B cell (primary cell): ENCODE results near the gene ANKRD33B. TPM values are rescaled to one million over a fixed set of nuclear protein-coding genes. Genes with fewer than 3 reads are reported as not detected.
A peak's percentile ranks its signal among the peaks of the same experiment; 100 is the strongest.

Experiments used
- ATAC-seq: fragments of 200-7000 bp; cut with Tn5 transposase; one replicate; pipeline ENCODE4 v1.10.0; 2021; ENCODE audit warnings: low read depth, mild to moderate bottlenecking, moderate number of reproducible peaks, moderate library complexity
- CTCF ChIA-PET: fragments of 350-600 bp; sonication (Branson Sonifier 250); formaldehyde crosslinking; loops from one replicate; lab custom pipeline; 2021; ENCODE audit warnings: antibody characterized with exemption, inconsistent platforms; lab: Charles Lee
- POLR2A ChIA-PET: fragments of 350-600 bp; sonication (Branson Sonifier 250); formaldehyde crosslinking; loops from one replicate; lab custom pipeline; 2021; ENCODE audit warnings: antibody characterized with exemption; lab: Charles Lee
- DNase-seq: peaks from one replicate; pipeline ENCODE4 v3.0.0; 2013
- H2AFZ ChIP-seq: 2 replicates; pipeline ENCODE4 v1.6.1; 2012; ENCODE audit warnings: mild to moderate bottlenecking, low read depth, low read length; ENCODE audit not compliant: insufficient read depth, poor library complexity, severe bottlenecking
- H3K27ac ChIP-seq, 2 donors: 1 replicate in 1 of 2; 2 replicates in 1 of 2; pipeline ENCODE4 v1.5.1; 2012 to 2013; ENCODE audit warnings: low read length in 2 of 2, mild to moderate bottlenecking in 2 of 2, moderate library complexity in 1 of 2
- H3K27me3 ChIP-seq, 4 experiments: fragments of 200-600 bp in 1 of 4; sonication (generic) in 1 of 4; replicated peaks in 1 of 4; 1 replicate in 2 of 4; 2 replicates in 2 of 4; pipeline versions ENCODE4 v1.6.1 to v1.7.0; 2013 to 2016; ENCODE audit warnings: low read length in 3 of 4, mild to moderate bottlenecking in 2 of 4, mixed read lengths in 1 of 4, moderate library complexity in 1 of 4; ENCODE audit not compliant: insufficient read depth in 4 of 4, control insufficient read depth in 3 of 4; ENCODE audit errors: control extremely low read depth in 1 of 4
- H3K36me3 ChIP-seq, 2 experiments: replicated peaks in 1 of 2; 1 replicate in 1 of 2; 2 replicates in 1 of 2; pipeline versions ENCODE4 v1.6.1 to v1.7.1; 2013; ENCODE audit warnings: low read length in 1 of 2; ENCODE audit not compliant: insufficient read depth in 2 of 2, control insufficient read depth in 1 of 2; ENCODE audit errors: control extremely low read depth in 1 of 2, extremely low read depth in 1 of 2
- H3K4me1 ChIP-seq, 2 donors: fragments of 200-600 bp in 1 of 2; sonication (generic) in 1 of 2; 1 replicate in 1 of 2; 2 replicates in 1 of 2; pipeline versions ENCODE4 v1.5.1 to v1.6.1; 2013 to 2017; ENCODE audit warnings: low read length in 2 of 2; ENCODE audit not compliant: control insufficient read depth in 2 of 2, insufficient read depth in 2 of 2
- H3K4me2 ChIP-seq: replicated peaks from 2 replicates; pipeline ENCODE3; 2012; ENCODE audit warnings: mild to moderate bottlenecking, low read depth, low read length; ENCODE audit not compliant: poor library complexity, severe bottlenecking
- H3K4me3 ChIP-seq, 5 experiments: fragments of 200-600 bp in 1 of 5; sonication (generic) in 1 of 5; 1 replicate in 3 of 5; 2 replicates in 2 of 5; pipeline versions ENCODE4 v1.5.1 to v1.7.0; 2011 to 2016; ENCODE audit warnings: low read length in 4 of 5, mild to moderate bottlenecking in 4 of 5, low read depth in 2 of 5, control low read depth in 1 of 5, moderate library complexity in 1 of 5; ENCODE audit not compliant: insufficient read depth in 1 of 5; ENCODE audit errors: control extremely low read depth in 1 of 5, extremely low read depth in 1 of 5
- H3K79me2 ChIP-seq: fragments of 200-600 bp; sonication (generic); one replicate; pipeline ENCODE4 v1.6.0; 2016; ENCODE audit warnings: low read length; ENCODE audit not compliant: control insufficient read depth, insufficient read depth
- H3K9ac ChIP-seq: fragments of 200-600 bp; sonication (generic); 2 replicates; pipeline ENCODE4 v1.6.1; 2017; ENCODE audit warnings: mild to moderate bottlenecking, low read length, moderate library complexity
- H3K9me3 ChIP-seq, 3 donors: one replicate each; pipeline versions ENCODE4 v1.6.1 to v1.7.1; 2013; ENCODE audit warnings: low read length in 2 of 3; ENCODE audit not compliant: control insufficient read depth in 2 of 3, insufficient read depth in 1 of 3; ENCODE audit errors: control extremely low read depth in 1 of 3
- H4K20me1 ChIP-seq: 2 replicates; pipeline ENCODE4 v1.6.0; 2012; ENCODE audit warnings: mild to moderate bottlenecking, low read length; ENCODE audit not compliant: insufficient read depth, control insufficient read depth, poor library complexity, severe bottlenecking
- H3K27ac Mint-ChIP-seq: one replicate; pipeline ENCODE4 v1.8.0; 2021; ENCODE audit warnings: mixed read lengths
- H3K27me3 Mint-ChIP-seq: one replicate; pipeline ENCODE4 v1.8.0; 2021; ENCODE audit warnings: mixed read lengths
- H3K4me1 Mint-ChIP-seq: one replicate; pipeline ENCODE4 v1.8.0; 2021; ENCODE audit warnings: mixed read lengths
- H3K4me3 Mint-ChIP-seq: one replicate; pipeline ENCODE4 v1.8.0; 2021; ENCODE audit warnings: mixed read lengths
- H3K9me3 Mint-ChIP-seq: one replicate; pipeline ENCODE4 v1.8.0; 2022; ENCODE audit warnings: mixed read lengths; ENCODE audit not compliant: insufficient read depth
- CTCF ChIP-seq: fragments of 200-600 bp; IDR thresholded peaks from one replicate; pipeline ENCODE4 v1.8.0; 2022; ENCODE audit warnings: antibody characterized with exemption, mild to moderate bottlenecking
- EZH2 ChIP-seq: IDR thresholded peaks from 2 replicates; pipeline ENCODE4 v1.6.1; 2012; ENCODE audit warnings: borderline replicate concordance, low read depth, mild to moderate bottlenecking, moderate library complexity, low read length; ENCODE audit not compliant: insufficient read depth, poor library complexity, severe bottlenecking
- WGBS: methylation state at CpG from one replicate; pipeline ENCODE4 v1.1.5; 2013; ENCODE audit warnings: missing lambda C conversion rate; ENCODE audit not compliant: insufficient coverage; 5-methylcytosine and 5-hydroxymethylcytosine counted together
- intact Hi-C: fragments of 100-400 bp; cut with micrococcal nuclease; formaldehyde crosslinking; loops from one replicate; pipeline ENCODE4 v1.10.0; 2022
- polyA plus RNA-seq: library from polyadenylated mRNA; depleted of rRNA; stranded (reverse); fragments of >200 nt; gene quantifications from 2 replicates; pipeline ENCODE4 v1.2.3, GENCODE V29; 2012
- total RNA-seq, 2 donors: library from RNA; stranded (reverse); fragments of 120-200 nt in 1 of 2; gene quantifications; 1 replicate in 1 of 2; 2 replicates in 1 of 2; pipeline versions ENCODE4 v1.2.3 to v1.2.4, GENCODE V29; 2013 to 2022

The ANKRD33B gene
- total and polyA plus RNA-seq, 2 donors (not counting 1 experiment from before 2014, with no cell fraction given) = 2.9 to 23.4 TPM

GRCh38 chr5:10521466-10522223, 42.2 kb upstream of the ANKRD33B start:
- no peak overlapping the region for H3K4me3 Mint-ChIP-seq
- ATAC-seq = no peak
- H3K27ac Mint-ChIP-seq = no peak overlapping the region
- DNase-seq = no peak
- H3K9me3 Mint-ChIP-seq = peaks cover 5% of the 10 kb centered on the region
- Histone ChIP-seq H3K4me1 (peaks cover 0 to 9% of the 10 kb centered on the region in 2 donors), H3K27me3 (no peaks in the 10 kb centered on the region), H3K4me2 (no peak overlapping the region), H3K79me2 (no peaks in the 10 kb centered on the region), H3K27ac (no peak overlapping the region), H3K4me3 (no peak overlapping the region), H3K9me3 (peaks cover 0 to 20% (median 0%) of the 10 kb centered on the region in 3 donors), H3K9ac (no peak overlapping the region), H4K20me1 (no peaks in the 10 kb centered on the region), H3K36me3 (no peaks in the 10 kb centered on the region), H2AFZ (no peak overlapping the region)
- ChIA-PET CTCF (no interaction called here), POLR2A (no interaction called here)
- peaks cover 5% of the 10 kb centered on the region for H3K27me3 Mint-ChIP-seq
- intact Hi-C loops = no loop called here
- 92% methylated on average over 12 of the region's 14 CpGs for WGBS
- TF ChIP-seq CTCF (peak; percentile 61), EZH2 (no peak)
- peaks cover 11% of the 10 kb centered on the region for H3K4me1 Mint-ChIP-seq

GRCh38 chr5:10522224-10522611, 41.7 kb upstream of the ANKRD33B start:
- H2AFZ ChIP-seq = no peak overlapping the region
- H3K4me3 ChIP-seq = no peak overlapping the region
- H3K9me3 ChIP-seq = peaks cover 0 to 20% (median 0%) of the 10 kb centered on the region in 3 donors
- TF ChIP-seq EZH2 (no peak), CTCF (no peak)
- 84% methylated on average over 2 of the region's 4 CpGs for WGBS
- H3K4me2 ChIP-seq = no peak overlapping the region
- intact Hi-C loops = no loop called here
- no peak overlapping the region for H3K27ac ChIP-seq
- H3K36me3 ChIP-seq = no peaks in the 10 kb centered on the region
- H4K20me1 ChIP-seq = no peaks in the 10 kb centered on the region
- Mint-ChIP-seq H3K27me3 (peaks cover 2% of the 10 kb centered on the region), H3K4me3 (no peak overlapping the region), H3K27ac (peak overlapping the region; percentile 37), H3K4me1 (peaks cover 11% of the 10 kb centered on the region), H3K9me3 (peaks cover 5% of the 10 kb centered on the region)
- DNase-seq (no peak), ATAC-seq (no peak)
- POLR2A ChIA-PET = no interaction called here
- H3K9ac ChIP-seq = no peak overlapping the region
- peaks cover 0 to 9% of the 10 kb centered on the region in 2 donors for H3K4me1 ChIP-seq
- H3K79me2 ChIP-seq = no peaks in the 10 kb centered on the region
- CTCF ChIA-PET = no interaction called here
- no peaks in the 10 kb centered on the region for H3K27me3 ChIP-seq
